NCI-H526 (cell line): ENCODE data around the gene ABHD2.

Experiments used
- DNase-seq, 2 experiments: peaks; one replicate each; lab custom pipeline; 2025; lab: John Stamatoyannopoulos, UW

Gene ABHD2

DNA sequence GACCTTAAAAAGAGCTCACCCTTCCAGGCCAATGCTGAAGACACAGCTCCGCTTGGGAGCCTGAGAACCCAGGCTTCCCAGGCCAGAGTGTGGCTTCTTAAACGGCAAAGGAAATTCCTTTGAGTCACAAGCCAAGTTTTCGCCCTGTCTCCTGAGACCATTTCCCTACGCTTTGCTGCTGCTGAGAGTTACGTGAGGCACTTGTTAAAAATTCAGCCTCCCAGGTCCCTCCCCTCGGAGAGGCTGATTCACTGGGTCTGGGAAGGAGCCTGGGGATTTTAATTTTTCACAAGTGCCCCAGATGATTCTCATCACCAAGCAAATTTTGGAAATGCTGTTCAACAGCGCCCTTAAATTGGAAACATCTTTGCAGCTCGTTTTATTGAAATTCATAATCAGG, 107.6 kb downstream of the ABHD2 start:
- DNase-seq = no peak

DNA sequence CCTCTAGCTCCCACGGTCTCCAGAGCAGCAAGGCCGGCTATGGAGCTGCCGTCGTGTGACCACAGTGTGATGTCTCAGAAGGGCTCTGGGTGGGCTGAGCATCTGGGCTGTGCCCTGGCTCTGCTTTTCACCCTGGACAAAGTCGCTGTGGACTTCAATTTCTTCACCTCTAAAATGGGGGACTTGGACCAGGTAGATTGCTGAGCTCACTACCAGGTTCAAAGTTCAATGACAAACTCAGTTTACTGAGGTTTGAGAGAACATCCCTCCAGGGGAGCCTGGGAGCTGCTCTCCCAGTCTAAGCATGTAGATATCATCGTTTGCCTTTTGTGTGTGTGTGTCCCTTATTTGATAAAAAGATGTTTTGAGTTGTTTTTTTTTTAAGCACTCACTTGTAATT, 108.0 kb downstream of the ABHD2 start:
- no peak for DNase-seq

GRCh38 chr15:89196994-89197393, 108.7 kb downstream of the ABHD2 start:
- DNase-seq = no peak

GRCh38 chr15:89197503-89197971, 109.3 kb downstream of the ABHD2 start:
- DNase-seq = peak; percentile 59 to 65

GRCh38 chr15:89198196-89198595, 109.9 kb downstream of the ABHD2 start:
- DNase-seq = no peak

- no peak for DNase-seq
Observed at GRCh38 chr15:89198934-89199333, 110.7 kb downstream of the ABHD2 start.

- no peak for DNase-seq
Observed at GRCh38 chr15:89199746-89200145, 111.5 kb downstream of the ABHD2 start.

GRCh38 chr15:89200182-89200581, 111.9 kb downstream of the ABHD2 start:
- no peak for DNase-seq

GRCh38 chr15:89201465-89202005, 113.3 kb downstream of the ABHD2 start:
- no peak for DNase-seq

- no peak for DNase-seq
Observed at GRCh38 chr15:89203705-89204273, 115.5 kb downstream of the ABHD2 start.

GRCh38 chr15:89205991-89206585, 117.8 kb downstream of the ABHD2 start:
- DNase-seq = no peak

DNA sequence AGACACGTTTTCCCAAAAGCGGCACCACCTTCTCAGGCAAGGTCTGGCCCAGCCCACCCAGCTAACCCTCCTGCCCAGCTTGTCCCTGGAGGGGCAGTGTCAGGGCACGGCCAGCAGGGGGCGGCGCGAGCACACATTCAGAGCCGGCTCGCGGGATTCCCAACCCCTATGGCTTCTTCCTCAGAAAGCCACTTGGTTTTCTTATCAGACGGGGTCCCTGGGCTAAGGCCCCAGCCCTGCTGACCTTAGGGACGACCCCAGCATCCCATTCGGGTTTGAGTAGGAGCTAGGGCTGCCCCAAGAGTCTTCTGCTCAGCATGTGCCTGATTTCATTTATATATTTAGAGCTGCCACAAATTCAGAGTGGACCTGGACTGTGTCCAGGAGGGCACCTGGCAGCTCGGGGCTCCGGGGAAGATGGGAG, 118.7 kb downstream of the ABHD2 start:
- DNase-seq = peak in 1 of 2 experiments; percentile 87

DNA sequence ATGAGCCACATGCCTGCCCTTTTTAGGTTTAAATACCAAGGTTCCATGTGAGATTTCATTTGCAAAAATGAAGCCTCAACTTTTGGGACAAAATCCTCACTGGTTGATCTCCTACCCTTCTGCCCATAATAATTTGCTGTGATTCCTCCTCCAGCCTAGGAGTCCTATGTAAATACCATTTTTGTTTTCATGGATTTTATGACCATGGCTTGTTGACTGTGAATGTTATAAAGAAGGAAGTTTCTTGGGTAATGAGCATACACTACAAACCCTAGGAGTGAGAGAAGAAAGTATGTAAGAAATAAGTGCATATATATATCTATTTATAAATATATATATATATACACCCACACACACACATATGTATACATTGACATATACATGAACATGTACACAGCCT, 120.0 kb downstream of the ABHD2 start:
- DNase-seq = no peak

- no peak for DNase-seq
Observed at GRCh38 chr15:89209057-89209456, 120.8 kb downstream of the ABHD2 start.

DNA sequence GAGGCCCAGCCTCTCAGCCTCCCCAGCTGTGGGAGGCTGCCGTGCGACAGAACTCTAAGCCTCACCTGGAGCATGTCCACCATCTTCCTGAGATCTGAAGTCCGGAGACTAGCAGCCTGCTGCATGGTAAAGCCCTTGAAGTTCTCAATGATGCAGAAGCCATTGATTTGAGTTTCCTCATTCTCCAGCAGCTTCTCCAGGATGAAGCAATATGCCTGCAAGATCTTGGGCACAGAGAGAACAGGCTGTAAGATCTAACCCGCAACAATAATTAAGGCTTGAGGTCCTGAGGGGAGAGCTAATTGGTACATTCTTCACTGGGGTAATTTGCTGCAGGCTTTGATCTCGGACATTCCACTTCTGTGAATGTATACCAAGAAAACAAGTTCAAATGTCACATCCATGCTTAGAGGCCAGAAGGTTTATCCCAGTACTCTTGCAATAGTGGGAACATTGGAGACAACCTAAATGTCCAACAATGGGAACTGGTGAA, 123.5 kb downstream of the ABHD2 start:
- DNase-seq = no peak

DNA sequence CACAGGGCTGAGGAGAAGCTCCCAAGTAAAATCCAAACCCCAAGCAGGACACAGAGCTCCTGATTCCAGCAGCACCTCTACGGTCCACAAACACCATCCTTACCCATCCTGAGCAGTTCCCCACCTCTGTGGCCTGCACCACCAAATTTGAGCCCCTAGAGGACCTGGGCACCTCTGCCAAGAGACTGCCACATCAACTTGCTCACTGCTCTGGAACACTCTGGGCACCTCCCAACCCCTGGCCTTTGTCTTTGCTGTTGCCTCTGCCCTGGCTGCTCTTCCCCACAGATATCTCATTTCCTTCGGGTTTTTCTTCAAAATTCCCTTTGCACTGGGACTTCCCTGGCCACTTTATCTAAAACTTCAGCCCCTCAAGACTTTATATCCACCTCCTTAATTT, 127.4 kb downstream of the ABHD2 start:
- no peak for DNase-seq

- no peak for DNase-seq
Observed at GRCh38 chr15:89217031-89217430, 128.8 kb downstream of the ABHD2 start.

GRCh38 chr15:89217686-89218376, 129.6 kb downstream of the ABHD2 start:
- no peak for DNase-seq

GRCh38 chr15:89218531-89218930, 130.3 kb downstream of the ABHD2 start:
- no peak for DNase-seq

GRCh38 chr15:89221543-89221942, 133.3 kb downstream of the ABHD2 start, which contains the start of gene RLBP1:
TSS of gene RLBP1 (minus strand) at chr15:89221579. CDS start at chr15:89218975, 2,604 bp downstream.
- DNase-seq = no peak

- no peak for DNase-seq
Observed at GRCh38 chr15:89225588-89225987, 137.3 kb downstream of the ABHD2 start.

GRCh38 chr15:89226359-89227221, 138.3 kb downstream of the ABHD2 start:
- peak in 1 of 2 experiments; percentile 27 for DNase-seq
